Cardiac muscle cell (in vitro differentiated cells and primary cell): ENCODE data around the gene UBE2D3. TPM values are rescaled to one million over a fixed set of nuclear protein-coding genes. Genes with fewer than 3 reads are reported as not detected.

Experiments used
- DNase-seq, 2 donors: peaks; one replicate each; pipeline versions ENCODE4 v3.0.0 to v3.0.0-alpha.2; 2010 to 2017; ENCODE audit warnings: low read depth in 1 of 2, low spot score in 1 of 2
- H3K27ac ChIP-seq: fragments of 200-600 bp; sonication (generic); 2 replicates; pipeline ENCODE4 v1.5.1; 2016
- H3K27me3 ChIP-seq: fragments of 200-600 bp; sonication (generic); 2 replicates; pipeline ENCODE4 v1.6.0; 2016; ENCODE audit warnings: control low read depth
- H3K36me3 ChIP-seq: fragments of 200-600 bp; sonication (generic); 2 replicates; pipeline ENCODE4 v1.5.1; 2016; ENCODE audit warnings: control low read depth
- H3K4me1 ChIP-seq: fragments of 200-600 bp; sonication (generic); 2 replicates; pipeline ENCODE4 v1.8.1; 2017; ENCODE audit warnings: low read depth, mild to moderate bottlenecking, mixed run types
- H3K4me3 ChIP-seq: fragments of 200-600 bp; sonication (generic); 2 replicates; pipeline ENCODE4 v1.5.1; 2016; ENCODE audit warnings: mild to moderate bottlenecking
- H3K9me3 ChIP-seq: fragments of 200-600 bp; sonication (generic); 2 replicates; pipeline ENCODE4 v1.5.1; 2017; ENCODE audit warnings: low read depth, mild to moderate bottlenecking, control low read depth
- CTCF ChIP-seq: IDR thresholded peaks from 2 replicates; pipeline ENCODE4 v1.5.1; 2012; ENCODE audit warnings: low read depth, mild to moderate bottlenecking, low read length
- polyA plus RNA-seq: library from polyadenylated mRNA; unstranded; fragments of >200 nt; fragmentation: Nextera tagmentation; extraction: Ambion mirVana; gene quantifications from 2 replicates; pipeline ENCODE4 v1.2.1, GENCODE V29; 2016
- total RNA-seq: library from RNA; depleted of rRNA; stranded (reverse); fragments of >200 nt; gene quantifications from 2 replicates; pipeline ENCODE4 v1.2.3, GENCODE V29; 2016

UBE2D3 gene
- total and polyA plus RNA-seq, 2 experiments from 2014 or later = 241 to 359 TPM

DNA sequence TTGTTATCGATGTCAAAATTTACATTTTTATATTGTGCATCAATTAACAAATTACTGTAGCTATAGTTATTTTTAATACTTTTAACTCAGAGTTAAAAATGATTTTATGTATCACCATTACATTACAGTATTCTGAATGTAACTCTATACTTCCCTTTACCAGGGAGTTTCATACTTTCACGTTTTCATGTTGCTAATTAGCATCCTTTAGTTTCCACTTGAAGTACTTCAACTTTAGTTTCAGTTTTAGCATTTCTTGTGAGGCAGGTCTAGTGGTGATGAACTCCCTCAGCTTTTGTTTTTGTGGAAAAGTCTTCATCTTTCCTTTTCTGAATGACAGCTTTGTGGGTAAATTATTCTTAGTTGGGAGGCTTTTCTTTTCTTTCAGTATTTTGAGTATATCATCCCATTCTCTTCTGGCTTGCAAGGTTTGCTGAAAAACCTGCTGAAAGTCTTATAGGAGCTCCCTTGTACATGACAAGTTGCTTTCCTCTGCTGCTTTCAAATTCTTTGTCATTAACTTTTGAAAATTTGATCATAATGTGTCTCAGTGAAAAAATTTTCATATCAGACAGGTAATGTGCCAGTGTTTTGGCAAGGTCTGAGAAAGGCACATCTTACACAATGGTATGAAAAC lies 31.6 kb upstream of the UBE2D3 start:
- Histone ChIP-seq H3K9me3 (no peaks in the 10 kb centered on the region), H3K36me3 (no peaks in the 10 kb centered on the region), H3K4me1 (no peaks in the 10 kb centered on the region), H3K4me3 (no peak overlapping the region), H3K27ac (no peak overlapping the region), H3K27me3 (no peaks in the 10 kb centered on the region)
- TF ChIP-seq CTCF = no peak
- DNase-seq = no peak

DNA sequence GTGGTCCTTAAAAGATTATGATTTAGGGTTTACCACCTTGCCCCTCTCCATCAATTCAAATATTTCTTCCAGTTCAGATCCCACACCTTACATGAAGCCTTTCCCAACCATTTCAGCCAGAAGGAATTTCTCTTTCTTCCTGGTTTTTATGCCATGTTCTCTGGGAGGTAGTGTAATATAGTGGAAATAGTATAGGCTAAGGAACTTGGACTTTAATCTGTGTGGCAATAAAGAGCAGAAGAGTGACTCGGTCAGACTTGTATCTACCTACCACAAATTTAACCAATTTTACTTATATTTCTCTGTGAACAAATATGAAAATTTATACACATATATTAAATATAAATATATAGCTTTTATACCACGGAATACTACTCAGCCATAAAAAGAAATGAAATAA lies 23.0 kb upstream of the UBE2D3 start:
- DNase-seq = no peak
- Histone ChIP-seq H3K27ac (no peak overlapping the region), H3K4me3 (no peak overlapping the region), H3K4me1 (no peaks in the 10 kb centered on the region), H3K9me3 (no peaks in the 10 kb centered on the region), H3K36me3 (no peaks in the 10 kb centered on the region), H3K27me3 (no peaks in the 10 kb centered on the region)
- TF ChIP-seq CTCF = no peak

DNA sequence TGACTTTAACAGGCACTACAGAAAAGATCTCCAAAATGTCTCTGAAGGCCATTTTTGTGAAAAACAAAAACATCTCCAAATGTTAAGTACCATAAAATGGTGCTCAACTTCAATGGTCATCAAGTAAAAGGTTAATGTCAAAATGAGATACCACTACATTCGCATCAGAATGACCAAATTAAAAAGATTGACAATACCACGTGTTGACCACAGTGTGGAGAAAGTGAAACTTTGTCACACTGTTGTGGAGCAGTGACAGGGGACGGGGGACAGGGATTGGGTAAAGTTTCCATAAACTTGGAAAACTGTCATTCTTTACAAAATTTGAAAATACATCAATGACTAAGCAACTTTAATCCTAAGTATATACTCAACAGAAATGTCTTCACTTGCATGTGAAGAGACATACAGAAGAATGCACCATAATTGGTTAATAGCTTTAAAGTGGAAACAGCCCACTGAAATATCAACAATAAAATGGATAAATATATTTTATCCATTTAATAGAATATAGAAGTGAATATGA lies 22.3 kb upstream of the UBE2D3 start:
- Histone ChIP-seq H3K36me3 (no peaks in the 10 kb centered on the region), H3K9me3 (no peaks in the 10 kb centered on the region), H3K4me3 (no peak overlapping the region), H3K4me1 (no peaks in the 10 kb centered on the region), H3K27ac (no peak overlapping the region), H3K27me3 (no peaks in the 10 kb centered on the region)
- TF ChIP-seq CTCF = no peak
- no peak for DNase-seq

- no peak for TF ChIP-seq CTCF
- Histone ChIP-seq H3K9me3 (no peaks in the 10 kb centered on the region), H3K4me3 (no peak overlapping the region), H3K4me1 (no peaks in the 10 kb centered on the region), H3K27ac (no peak overlapping the region), H3K27me3 (no peaks in the 10 kb centered on the region), H3K36me3 (no peaks in the 10 kb centered on the region)
- no peak for DNase-seq
These were observed 20.3 kb upstream of the UBE2D3 start for GRCh38 chr4:102847687-102848086.

GRCh38 chr4:102843938-102844337 lies 16.6 kb upstream of the UBE2D3 start:
- Histone ChIP-seq H3K36me3 (no peaks in the 10 kb centered on the region), H3K27ac (no peak overlapping the region), H3K4me1 (no peaks in the 10 kb centered on the region), H3K4me3 (no peak overlapping the region), H3K27me3 (no peaks in the 10 kb centered on the region), H3K9me3 (no peaks in the 10 kb centered on the region)
- no peak for DNase-seq
- TF ChIP-seq CTCF = no peak

GRCh38 chr4:102843273-102843672 lies 15.9 kb upstream of the UBE2D3 start:
- no peak for TF ChIP-seq CTCF
- no peaks in the 10 kb centered on the region for H3K4me1 ChIP-seq
- H3K4me3 ChIP-seq = no peak overlapping the region
- DNase-seq = no peak
- H3K27ac ChIP-seq = no peak overlapping the region
- no peaks in the 10 kb centered on the region for H3K9me3 ChIP-seq
- no peaks in the 10 kb centered on the region for H3K27me3 ChIP-seq
- no peaks in the 10 kb centered on the region for H3K36me3 ChIP-seq
